Activated CD4-positive, alpha-beta T cell treated with anti-CD3 and anti-CD28 coated beads, Interleukin-2, Interleukin-4, amounts not matched to agents 100 ng/mL and 50 ng/mL, durations not matched to agents 16 hours and 8 hours (primary cell): ENCODE results near the gene ARF6.
"Not testable (repeated sequence)": the region's sequence is repeated elsewhere in the genome, so short reads cannot be mapped to it uniquely, and the experiment has no call there.

Source experiments
- DNase-seq: peaks from one replicate; pipeline ENCODE4 v3.0.0-alpha.2; 2020; ENCODE audit warnings: low spot score

Gene ARF6

GRCh38 chr14:49876563-49877127 lies 16.2 kb upstream of the ARF6 start:
- no peak for DNase-seq

GRCh38 chr14:49879646-49880204 lies 13.2 kb upstream of the ARF6 start:
- peak; percentile 82 for DNase-seq

- no peak for DNase-seq
Observed at GRCh38 chr14:49880267-49881064, 12.4 kb upstream of the ARF6 start.

- DNase-seq, result no peak
Observed at GRCh38 chr14:49881350-49882001, 11.4 kb upstream of the ARF6 start.

- DNase-seq, result no peak
Observed at GRCh38 chr14:49882826-49883694, 9.8 kb upstream of the ARF6 start.

GRCh38 chr14:49886523-49886922 lies 6.4 kb upstream of the ARF6 start:
- no peak for DNase-seq

- no peak for DNase-seq
Observed at GRCh38 chr14:49888293-49888692, 4.6 kb upstream of the ARF6 start.

GRCh38 chr14:49892301-49892635 lies 614 bp upstream of the ARF6 start:
- DNase-seq, result peak; percentile 63

GRCh38 chr14:49893309-49894213 lies 679 bp downstream of the ARF6 start:
- peak; percentile 71 for DNase-seq

GRCh38 chr14:49894214-49895107 lies 1.6 kb downstream of the ARF6 start:
- DNase-seq, result peak; percentile 55

GRCh38 chr14:49895480-49895879 lies 2.6 kb downstream of the ARF6 start:
- peak; percentile 49 for DNase-seq

GRCh38 chr14:49896272-49896671 lies 3.4 kb downstream of the ARF6 start:
- DNase-seq, result not testable (repeated sequence)

GRCh38 chr14:49896966-49897365 lies 4.1 kb downstream of the ARF6 start:
- no peak for DNase-seq

GRCh38 chr14:49897414-49897813 lies 4.5 kb downstream of the ARF6 start:
- DNase-seq, result no peak

GRCh38 chr14:49897965-49898364 lies 5.1 kb downstream of the ARF6 start:
- DNase-seq, result no peak

- DNase-seq, result no peak
Observed at GRCh38 chr14:49898485-49898884, 5.6 kb downstream of the ARF6 start.

- DNase-seq, result no peak
Observed at GRCh38 chr14:49900973-49901372, 8.1 kb downstream of the ARF6 start.

GRCh38 chr14:49902679-49903246 lies 9.9 kb downstream of the ARF6 start:
- DNase-seq, result not testable (repeated sequence)

GRCh38 chr14:49904270-49904669 lies 11.4 kb downstream of the ARF6 start:
- DNase-seq, result no peak

- no peak for DNase-seq
Observed at GRCh38 chr14:49905989-49906388, 13.1 kb downstream of the ARF6 start.
